ENCODE measurements around the gene GRIK1.
"Not testable (repeated sequence)": the region's sequence is repeated elsewhere in the genome, so short reads cannot be mapped to it uniquely, and the experiment has no call there.

GRIK1 gene

DNA sequence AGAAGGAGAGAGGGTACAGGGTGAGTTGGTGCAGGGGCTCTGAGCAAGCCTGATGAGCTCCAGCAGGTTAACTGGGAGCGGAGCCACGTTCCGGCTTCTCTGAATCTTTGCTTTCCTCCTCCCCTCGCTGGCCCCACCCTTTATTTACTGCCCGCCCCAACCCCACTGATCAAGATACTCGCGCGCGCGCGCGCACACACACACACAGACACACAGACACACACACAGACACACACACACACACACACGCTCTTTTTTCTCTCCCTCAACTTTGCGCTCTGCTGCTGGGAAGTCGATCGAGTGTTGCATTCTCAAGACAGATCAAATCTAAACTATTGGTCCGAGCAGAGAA lies at the start of gene GRIK1:
Gene GRIK1, minus strand, starts transcription at position 73 of the 352 bp plus-strand sequence.
- DNase-seq (ENCODE audit: low read depth) = no peak

DNA sequence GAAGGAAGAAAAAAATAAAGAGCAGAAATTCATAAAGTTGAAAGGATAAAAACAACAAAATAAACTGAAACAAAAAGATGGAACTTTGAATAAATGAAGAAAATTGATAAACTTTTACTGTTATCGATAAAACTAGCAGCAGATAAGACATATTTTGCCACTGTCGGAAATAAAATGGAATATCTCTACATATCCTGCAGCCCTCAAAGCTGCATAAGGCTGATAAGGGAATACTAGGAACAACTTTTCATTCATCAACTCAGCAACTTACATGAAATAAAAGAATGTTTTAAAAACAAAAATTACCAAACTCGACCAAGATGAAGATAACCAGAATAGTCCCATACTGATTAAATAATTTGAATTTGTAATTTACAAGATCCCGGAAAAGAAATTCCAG lies 48.0 kb upstream of the GRIK1 start:
- no peak for DNase-seq (ENCODE audit: low read depth)

DNA sequence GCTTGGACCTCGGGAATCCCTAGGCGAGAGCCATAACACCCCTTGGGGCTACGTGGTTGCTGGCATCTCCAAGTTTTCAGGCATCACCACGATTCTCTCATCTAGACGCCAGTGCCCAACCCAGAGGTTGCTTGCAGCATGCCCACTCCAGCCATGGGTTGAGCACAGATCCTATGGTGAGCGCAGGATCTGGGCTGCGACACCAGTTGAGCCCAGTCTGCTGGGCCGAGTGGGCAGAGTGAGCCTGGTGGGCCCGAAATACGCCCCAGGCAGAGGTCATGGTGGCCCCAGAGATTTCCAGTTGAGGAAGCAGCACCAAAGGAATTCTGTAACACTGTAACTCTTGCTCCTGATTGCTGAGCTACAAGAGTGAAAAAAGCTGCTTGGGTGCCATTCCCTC lies 46.1 kb upstream of the GRIK1 start:
- DNase-seq (ENCODE audit: low read depth) = no peak

DNA sequence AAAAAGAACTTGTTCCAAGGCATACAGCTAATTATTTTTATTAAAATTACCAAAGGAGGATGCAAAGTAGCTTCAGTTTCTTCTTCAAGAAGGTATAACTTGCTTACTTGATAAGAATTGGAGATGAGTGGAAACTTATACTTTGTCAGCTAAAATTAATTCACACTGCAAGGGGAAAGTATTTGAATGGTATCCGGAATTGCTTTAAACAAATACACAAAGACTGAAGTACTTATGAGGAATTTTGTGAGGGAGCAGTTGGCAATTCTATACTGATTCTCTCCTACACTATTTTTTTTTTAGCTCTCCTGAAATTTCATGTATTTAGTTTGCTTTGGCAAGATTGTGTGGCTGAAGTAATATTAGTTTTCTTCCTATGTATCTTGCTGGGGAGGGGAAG lies 39.2 kb upstream of the GRIK1 start:
- DNase-seq (ENCODE audit: low read depth) = no peak

DNA sequence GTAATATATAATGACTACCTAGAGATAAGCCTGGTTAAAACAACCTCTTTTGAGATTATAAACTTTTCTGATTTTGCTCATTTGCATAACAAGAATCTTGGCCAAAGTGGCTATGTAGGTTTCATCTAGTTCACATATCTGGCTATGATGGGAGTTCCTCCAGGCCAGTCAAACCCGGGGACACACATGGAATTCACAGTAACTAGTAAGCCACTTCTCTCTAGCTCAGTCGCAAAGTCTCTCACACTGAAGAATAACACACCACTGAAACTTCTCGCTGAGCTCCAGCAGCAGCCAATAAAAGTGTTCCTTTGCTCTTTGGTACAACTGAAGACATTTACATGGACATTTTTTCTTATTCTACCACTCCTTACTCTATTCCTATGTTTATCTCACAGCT lies 36.0 kb upstream of the GRIK1 start:
- no peak for DNase-seq (ENCODE audit: low read depth)

DNA sequence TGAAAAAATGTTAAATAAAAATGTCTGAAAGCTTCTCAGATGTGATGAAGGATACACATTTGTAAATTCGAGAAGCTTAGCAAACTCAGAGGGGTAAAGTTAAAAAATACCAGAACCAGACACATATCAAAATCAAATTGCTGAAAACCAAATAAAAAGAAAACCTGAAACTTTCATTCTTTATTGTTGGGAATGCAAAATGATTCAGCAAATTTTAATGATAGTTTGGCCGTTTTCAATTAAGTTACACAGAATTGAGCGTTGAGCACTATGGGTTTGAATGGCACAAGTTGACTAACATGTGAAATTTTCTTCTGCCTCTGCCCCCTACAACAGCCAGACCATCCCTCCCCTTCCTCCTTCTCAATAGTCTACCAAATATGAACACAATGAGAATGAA lies 33.5 kb upstream of the GRIK1 start:
- no peak for DNase-seq (ENCODE audit: low read depth)

DNA sequence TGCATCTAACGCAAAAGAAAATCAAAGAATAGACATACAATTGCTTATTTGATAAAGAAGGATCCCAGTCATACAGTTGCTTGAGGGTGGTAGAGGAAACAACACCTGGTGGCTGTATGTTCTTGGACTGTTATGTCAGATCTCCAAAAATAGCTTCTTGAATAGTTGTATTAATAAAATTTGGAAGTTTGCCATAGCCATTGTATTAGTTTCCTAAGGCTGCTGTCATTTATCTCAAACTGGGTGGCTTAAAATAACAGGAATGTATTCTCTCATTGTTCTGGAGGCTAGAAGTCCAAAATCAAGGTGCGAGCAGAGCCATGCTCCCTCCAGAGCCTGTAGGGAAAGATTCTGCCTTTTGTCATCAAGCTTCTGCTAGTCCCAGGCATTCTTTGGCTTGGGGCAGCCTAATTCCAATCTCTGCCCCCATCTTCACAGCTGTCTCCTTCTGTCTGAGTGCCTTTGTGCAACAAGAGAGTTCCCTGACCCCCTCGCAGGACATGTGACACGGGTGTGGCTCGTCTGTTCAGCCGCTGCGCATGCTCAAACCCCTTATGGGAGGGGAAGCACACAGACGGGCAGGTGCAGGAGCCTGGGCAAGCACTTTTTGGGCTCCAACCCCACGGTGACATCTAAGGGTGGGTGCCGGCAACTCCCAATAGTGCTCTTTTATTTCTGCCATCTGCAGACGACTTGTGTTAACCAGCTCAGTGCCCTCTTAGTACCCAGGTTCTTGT lies 21.7 kb upstream of the GRIK1 start:
- no peak for DNase-seq (ENCODE audit: low read depth)

DNA sequence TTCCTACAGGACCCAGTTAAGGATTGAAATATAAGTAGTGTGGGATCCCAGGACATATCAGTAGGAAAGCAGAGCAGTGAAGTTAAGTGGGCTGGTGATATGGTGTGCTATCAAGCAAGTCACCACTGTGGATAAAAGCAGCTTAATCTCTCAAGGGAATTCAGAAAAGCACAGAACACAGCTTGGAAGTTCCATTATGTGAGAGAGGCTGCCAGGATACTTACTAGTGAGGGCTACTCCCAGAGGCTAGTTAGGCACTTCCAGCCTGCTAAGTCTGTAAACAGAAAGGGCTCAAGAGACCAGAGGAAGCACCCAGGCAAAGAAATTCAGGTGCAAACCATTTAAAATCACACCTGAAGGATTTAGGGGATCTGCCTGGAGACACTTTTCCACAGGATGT lies 18.8 kb upstream of the GRIK1 start:
- DNase-seq (ENCODE audit: low read depth) = no peak

DNA sequence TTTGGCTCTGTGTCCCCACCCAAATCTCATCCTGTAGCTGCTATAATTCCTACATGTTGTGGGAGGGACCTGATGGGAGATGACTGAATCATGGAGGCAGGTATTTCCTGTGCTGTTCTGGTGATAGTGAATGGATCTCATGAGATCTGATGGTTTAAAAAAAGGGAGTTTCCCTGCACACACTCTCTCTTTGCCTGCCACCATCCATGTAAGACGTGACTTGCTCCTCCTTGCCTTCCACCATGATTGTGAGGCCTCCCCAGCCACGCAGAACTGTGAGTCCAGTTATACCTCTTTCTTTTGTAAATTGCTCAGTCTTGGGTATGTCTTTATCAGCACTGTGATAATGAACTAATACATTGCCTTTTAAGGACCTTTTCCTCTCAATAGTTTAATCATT lies 18.2 kb upstream of the GRIK1 start:
- DNase-seq (ENCODE audit: low read depth) = not testable (repeated sequence)

DNA sequence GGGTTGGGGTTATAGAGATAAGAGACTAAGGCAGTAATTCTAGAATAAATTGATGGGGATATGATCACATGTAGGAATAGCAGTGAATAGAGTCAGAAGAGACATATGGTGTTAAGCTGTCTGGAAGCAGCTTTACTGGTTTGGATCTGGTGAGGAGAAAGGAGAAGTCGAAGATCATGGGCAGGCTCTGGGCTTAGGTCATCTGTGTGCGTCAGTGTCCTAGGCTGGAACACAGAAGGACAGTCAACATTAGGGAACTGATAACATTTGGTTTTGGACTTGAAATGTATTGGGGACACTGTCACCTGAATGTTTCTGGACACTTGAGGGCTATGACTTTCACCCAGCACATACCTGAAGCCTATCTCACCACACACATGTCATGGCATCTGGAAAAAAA lies 13.9 kb upstream of the GRIK1 start:
- DNase-seq (ENCODE audit: low read depth) = no peak

DNA sequence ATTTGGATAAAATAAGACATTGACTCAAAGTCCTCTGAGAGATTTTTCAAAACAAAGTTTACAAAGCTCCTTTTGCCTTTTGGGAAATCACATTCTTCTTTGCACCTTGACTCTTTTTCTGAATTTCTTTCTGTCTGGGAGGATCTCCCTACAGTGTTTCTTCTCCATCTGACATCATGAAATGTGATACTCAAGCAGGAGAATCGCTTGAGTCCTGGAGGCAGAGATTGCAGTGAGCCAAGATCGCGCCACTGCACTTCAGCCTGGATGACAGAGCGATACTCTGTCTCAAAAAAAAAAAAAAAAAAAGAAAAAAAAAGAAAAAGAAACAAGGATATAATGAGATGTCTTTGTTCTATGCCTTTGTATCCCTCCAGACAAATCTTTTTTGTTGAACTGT lies 13.3 kb upstream of the GRIK1 start:
- no peak for DNase-seq (ENCODE audit: low read depth)

DNA sequence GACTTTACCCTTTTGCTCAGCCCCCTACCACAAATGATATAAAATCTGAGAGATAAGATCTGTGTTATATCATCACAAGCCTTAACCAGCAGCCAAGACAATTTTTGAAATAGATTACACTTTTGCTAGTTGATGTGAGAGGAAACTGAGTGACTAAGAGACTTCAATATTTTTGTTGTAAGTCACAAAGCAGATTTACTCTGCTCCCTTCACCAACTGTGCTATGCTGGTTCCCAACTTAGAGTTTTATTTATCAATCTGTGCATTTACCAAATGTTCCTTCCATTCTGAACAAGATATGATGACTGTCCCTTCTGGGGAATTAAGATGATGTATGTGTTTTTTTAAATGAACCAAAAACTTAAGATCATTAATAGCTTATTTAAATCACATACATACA lies 12.1 kb upstream of the GRIK1 start:
- DNase-seq (ENCODE audit: low read depth) = no peak

DNA sequence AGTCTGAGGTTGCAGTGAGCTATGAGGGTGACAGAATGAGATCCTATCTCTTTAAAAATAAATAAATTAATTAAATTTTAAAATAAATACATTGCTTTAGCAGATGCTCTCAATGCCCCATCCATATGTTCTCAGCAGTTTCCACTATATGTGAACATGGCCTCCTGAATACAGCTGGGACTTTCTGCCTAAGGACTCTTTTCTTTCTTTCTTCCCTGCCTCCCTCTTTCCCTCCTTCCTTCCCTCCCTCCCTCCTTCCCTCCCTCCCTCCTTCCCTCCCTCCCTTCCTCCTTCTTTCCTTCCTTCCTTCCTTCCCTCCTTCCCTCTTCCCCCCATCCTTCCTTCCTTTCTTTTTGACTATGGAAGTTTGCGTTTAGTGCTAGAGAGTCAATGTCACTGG lies 10.2 kb upstream of the GRIK1 start:
- no peak for DNase-seq (ENCODE audit: low read depth)

DNA sequence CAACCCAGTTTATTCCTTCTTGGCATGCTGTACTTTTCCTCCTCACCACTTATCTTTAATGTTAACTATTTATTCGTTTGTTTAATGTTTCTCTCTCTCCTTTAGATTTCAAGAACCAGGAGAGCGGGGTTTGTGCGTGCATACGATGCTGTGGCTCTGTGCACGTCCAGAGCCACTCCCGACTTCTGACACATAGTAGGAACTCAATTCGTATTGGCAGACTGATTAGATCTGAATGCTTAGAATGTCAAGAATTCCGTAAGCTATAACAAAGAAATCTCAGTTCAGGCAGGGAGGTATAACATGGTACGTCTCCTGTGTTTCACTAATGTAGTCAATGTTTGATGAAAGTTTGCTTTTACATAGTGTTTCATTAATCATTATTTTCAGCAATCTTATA lies 7.3 kb upstream of the GRIK1 start:
- DNase-seq (ENCODE audit: low read depth) = no peak

DNA sequence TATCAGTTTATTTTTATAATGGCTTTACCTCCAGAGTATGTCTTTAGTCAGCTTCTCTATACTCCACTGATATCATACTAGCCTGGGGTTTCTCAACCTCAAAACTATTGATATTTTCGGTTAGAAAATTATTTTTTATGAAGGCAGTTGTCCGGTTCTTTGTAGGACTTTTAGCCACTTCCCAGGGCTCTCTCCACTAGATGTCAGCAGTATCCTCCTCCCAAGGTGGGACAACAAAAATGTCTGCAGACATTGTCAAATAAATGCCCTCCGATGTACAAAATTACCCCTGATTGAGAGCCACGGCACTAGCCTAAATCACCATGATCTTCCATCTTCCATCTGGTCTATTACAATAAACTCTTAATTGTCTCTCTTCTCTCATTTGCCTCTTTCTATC lies 4.1 kb upstream of the GRIK1 start:
- no peak for DNase-seq (ENCODE audit: low read depth)

DNA sequence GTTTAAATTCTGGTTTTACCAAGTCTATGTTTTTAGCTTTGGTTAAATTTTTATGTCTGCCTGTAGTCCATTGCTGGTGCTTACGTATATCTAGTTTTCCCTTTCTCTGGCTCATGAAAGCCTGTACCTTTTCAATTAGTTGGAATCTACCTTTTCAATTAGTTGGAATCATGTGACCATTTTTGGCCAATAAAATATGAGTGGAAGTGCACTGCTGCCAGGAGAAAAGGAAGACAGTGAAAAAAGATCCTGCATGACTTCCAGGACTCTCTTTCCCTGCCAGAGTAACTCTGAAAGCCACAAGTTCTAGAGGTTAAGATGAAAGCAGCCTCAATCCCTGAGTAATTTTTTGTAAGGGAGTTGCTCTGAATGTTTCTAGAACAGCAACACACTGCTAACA lies 2.2 kb upstream of the GRIK1 start:
- DNase-seq (ENCODE audit: low read depth) = no peak

DNA sequence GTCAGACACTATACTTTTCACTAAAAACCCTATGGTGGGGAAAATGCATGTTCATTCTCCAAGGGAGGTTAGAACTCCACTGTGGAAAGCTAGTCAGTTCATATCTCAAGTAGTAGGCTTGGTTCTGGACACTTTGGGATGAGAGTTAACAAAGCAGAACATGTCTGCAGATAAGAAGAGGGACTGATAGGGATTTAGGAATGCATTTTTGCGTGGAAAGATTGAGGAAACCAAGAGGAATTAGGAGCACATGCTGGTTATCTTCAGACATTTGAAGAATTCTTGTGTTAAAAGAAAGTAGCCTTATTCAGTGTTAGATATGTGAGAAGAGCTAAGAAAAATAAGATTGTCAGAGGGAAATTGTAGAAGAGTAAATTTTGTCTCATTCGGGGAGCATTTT lies 1.2 kb upstream of the GRIK1 start:
- DNase-seq (ENCODE audit: low read depth) = no peak

DNA sequence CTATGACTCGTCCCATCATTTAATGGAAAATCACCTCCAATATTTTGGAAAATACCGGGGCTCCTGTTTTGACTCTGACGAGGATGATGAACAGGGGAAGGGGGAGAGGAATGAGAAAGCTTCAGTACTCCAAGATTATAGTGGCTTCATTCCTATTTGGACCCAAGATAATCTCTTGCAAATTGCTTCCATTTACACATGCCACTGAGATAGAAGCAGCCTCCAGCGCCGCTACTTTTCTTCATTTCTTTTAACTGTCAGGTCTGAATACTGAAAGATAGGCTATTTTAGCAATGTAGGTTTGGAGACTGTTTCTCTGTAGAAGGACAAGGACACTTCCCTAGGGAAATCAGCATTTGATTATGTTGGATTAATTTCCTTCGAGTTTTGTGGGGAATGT lies 565 bp upstream of the GRIK1 start:
- DNase-seq (ENCODE audit: low read depth) = no peak

DNA sequence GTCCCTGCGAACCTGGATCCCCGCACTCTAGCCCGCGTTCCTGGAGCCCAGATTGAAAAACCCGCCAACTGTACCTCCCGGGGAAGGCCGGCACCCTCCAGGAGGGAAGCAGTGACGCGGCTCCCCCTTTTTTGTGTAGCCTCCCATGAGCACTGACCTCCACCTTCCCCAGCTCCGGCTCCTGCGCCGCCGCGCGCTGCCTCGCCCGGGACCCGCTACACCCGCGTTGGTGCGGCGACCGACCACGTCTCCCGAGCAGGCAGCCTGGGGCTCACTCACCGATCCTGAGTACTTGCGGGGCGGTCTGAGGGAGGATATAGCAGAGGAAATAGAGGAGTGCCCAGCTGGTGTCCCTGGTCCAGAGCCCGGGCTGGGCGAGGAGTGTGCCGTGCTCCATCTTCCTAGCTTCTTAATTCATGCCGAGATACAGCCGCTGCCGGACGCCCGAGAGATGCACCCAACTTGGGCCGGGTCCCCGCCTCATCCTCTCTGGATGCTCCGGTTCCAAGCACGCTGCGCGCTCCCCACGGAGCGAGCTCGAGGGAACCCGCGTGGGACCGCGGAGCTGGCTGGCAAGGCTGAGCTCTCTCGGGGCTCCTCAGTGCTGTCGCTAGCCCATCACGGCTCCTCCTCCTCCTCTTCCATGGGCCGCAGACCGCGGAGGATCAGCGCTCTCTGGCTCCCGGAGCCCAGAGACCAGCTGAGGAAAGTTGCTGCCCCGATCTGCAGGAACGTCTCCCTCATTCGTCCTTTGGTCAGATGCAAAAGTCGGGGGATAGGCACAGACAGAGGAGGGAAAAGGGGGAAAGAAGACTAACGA lies 482 bp downstream of the GRIK1 start:
- DNase-seq (ENCODE audit: low read depth) = no peak

DNA sequence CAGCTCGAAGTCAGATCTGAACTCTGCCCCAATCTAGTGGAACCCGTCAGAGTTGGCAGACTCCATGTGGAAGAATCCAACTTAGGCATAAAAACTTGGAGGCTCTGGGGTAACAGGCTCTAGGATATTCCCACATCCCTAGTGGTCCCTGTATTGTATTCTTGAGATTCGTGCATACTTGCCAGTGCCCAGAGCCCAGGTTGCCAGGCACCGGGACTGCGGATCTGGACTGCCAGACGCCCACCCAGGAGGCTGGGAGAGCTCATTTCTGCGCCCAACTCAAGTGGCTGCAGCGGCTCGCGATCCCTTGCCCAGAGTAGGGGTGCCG lies 1.1 kb downstream of the GRIK1 start:
- DNase-seq (ENCODE audit: low read depth) = no peak

DNA sequence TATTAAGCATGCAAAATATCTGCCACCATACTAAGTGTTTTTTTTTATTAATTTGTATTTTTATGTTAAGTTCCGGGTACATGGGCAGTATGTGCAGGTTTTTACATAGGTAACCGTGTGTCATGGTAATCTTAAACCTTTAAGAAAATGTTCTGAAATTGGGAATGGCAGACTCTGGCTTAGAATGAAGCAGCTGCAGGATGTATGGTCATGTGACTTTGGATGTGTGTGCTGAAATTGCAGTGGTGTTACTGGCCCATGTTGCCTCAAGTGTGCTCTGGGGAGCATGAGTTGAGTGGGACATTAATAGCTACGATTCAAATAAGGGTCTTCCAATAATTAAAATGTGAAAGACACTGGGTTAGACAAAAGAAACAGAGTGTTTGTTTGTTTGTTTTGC lies 6.7 kb downstream of the GRIK1 start:
- DNase-seq (ENCODE audit: low read depth) = no peak

DNA sequence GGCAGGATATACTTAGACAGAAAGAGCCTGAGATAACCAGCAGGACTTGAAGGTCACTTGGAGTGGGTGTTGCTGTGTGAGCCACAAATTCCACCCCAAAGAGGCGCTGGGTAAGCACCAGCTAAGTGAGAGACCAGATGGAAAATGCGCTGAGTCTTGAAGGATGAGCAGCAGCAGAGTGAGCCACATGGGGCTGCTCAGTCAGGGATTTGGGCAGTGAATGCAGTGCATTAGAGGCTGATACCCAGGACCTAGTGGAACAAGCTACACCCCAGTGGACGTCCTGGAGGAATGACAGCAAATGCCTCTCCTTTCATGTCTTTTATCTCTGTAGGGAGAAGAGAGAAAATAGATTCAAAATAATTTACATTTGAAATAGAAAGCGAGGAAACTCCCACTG lies 11.3 kb downstream of the GRIK1 start:
- DNase-seq (ENCODE audit: low read depth) = no peak

DNA sequence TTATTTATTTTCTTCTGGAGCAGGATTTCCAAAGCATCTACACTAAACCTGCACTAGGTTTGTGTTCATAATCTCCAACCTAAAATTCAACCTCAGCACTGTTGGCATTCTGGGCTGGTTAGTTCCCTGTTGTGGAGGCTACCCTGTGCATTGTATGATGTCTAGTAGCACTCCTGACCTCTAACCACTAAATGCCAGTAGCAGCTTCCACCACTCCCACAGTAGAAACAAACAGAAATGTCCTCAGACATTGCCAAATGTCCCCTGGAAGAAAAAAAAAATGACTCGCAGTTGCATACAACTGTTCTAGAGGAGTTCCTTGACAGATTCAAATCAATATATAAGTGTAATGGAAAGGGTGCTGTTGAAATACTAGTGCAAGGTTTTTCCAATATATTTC lies 18.9 kb downstream of the GRIK1 start:
- no peak for DNase-seq (ENCODE audit: low read depth)

DNA sequence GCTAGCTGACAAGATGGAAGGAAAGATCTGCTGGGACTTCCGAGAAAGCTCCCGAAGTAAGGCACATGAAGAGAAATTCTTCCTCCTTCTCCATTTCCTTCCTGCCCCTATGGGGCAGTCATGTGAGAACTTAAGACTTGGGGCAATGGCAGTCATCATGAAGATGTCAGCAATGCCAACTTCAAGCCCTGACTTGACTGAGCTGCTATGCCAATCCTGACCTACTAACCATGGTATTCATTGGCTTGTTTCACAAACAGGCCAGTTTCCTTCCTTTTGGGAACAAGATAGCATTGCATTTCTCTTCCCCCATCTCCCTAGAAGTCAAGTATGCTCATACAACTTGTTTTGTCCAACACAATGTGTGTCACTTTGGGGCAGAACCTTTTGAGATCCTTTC lies 25.5 kb downstream of the GRIK1 start:
- DNase-seq (ENCODE audit: low read depth) = no peak

All from non-pigmented ciliary epithelial cell (primary cell).